Measurements from ENCODE around the gene SMIM11.

SMIM11 gene

GRCh38 chr21:34360488-34361241, 14.6 kb upstream of the SMIM11 start:
- no peak overlapping the region for H3K4me3 ChIP-seq (replicated peaks; ENCODE audit: low read depth, low read length)
- TF ChIP-seq CTCF (IDR thresholded peaks at IDR 0.05; ENCODE audit: low read depth, low read length, missing control alignments), result no peak
- DNase-seq (ENCODE audit: extremely low read depth, low read depth), result no peak

DNA sequence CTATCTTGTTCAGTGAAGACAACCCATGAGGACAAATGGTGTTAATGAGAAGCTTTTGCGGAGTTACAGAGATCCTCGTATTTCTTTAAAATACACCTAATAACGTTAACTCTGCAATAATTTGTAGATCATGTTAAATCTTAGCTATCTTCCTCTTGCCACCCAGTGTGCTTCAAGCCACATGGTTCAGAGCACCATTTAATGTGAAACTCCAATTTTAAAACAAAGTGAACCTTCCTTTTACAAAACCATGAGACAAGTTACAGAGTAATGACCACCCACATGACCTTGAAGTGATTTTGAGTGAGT, 13.2 kb upstream of the SMIM11 start:
- no peak overlapping the region for H3K4me3 ChIP-seq (replicated peaks; ENCODE audit: low read depth, low read length)
- no peak for DNase-seq (ENCODE audit: extremely low read depth, low read depth)
- no peak for TF ChIP-seq CTCF (IDR thresholded peaks at IDR 0.05; ENCODE audit: low read depth, low read length, missing control alignments)

DNA sequence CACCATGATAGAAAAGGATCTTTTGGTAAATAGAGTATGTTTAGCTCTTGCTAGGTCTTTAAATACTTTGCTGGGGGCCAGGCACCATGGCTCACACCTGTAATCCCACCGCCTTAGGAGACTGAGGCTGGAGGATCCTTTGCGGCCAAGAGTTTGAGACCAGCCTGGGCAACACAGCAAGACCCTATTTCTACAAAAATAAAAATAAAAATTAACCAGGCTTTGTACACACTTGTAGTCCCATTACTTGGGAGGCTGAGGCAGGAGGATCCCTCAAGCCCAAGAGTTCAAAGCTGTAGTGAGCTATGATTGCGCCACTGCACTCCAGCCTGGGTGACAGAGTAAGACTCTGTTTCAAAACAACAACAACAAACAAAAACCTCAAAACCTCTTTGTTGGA, 12.6 kb upstream of the SMIM11 start:
- no peak overlapping the region for H3K4me3 ChIP-seq (replicated peaks; ENCODE audit: low read depth, low read length)
- no peak for TF ChIP-seq CTCF (IDR thresholded peaks at IDR 0.05; ENCODE audit: low read depth, low read length, missing control alignments)
- no peak for DNase-seq (ENCODE audit: extremely low read depth, low read depth)

- no peak for TF ChIP-seq CTCF (IDR thresholded peaks at IDR 0.05; ENCODE audit: low read depth, low read length, missing control alignments)
- no peak within 1 kb of the TSS for H3K4me3 ChIP-seq (replicated peaks; ENCODE audit: low read depth, low read length)
- no peak for DNase-seq (ENCODE audit: extremely low read depth, low read depth)
These were observed 11.6 kb upstream of the SMIM11 start, which contains the start of gene KCNE2 for GRCh38 chr21:34363733-34364132. TSS of gene KCNE2 (plus strand) at chr21:34364006. CDS start at chr21:34370479, 6,473 bp downstream.

GRCh38 chr21:34364921-34365320, 10.4 kb upstream of the SMIM11 start:
- no peak overlapping the region for H3K4me3 ChIP-seq (replicated peaks; ENCODE audit: low read depth, low read length)
- TF ChIP-seq CTCF (IDR thresholded peaks at IDR 0.05; ENCODE audit: low read depth, low read length, missing control alignments), result no peak

DNA sequence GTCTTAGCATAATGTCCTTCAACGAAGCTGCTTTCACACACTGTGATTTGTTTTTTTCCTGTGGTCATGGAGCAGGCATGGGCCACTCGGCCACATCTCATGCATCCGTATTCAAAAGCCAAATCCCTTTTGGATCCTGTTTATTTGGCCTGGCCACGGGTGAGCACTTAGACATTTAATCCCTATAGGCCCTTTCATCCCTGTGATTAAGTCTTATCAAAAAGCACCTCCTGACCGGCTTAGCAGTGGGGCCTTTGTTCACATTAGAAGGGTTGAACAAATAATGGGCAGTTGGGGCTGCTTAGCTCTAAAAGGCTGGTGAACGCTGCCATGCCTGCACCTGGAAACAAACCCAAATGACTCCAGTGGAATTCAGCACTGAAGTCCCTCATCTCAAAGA, 9.5 kb upstream of the SMIM11 start:
- no peak overlapping the region for H3K4me3 ChIP-seq (replicated peaks; ENCODE audit: low read depth, low read length)
- no peak for DNase-seq (ENCODE audit: extremely low read depth, low read depth)
- TF ChIP-seq CTCF (IDR thresholded peaks at IDR 0.05; ENCODE audit: low read depth, low read length, missing control alignments), result no peak

More at GRCh38 chr21:34364921-34365320, 10.4 kb upstream of the SMIM11 start:
- DNase-seq (ENCODE audit: extremely low read depth, low read depth), result no peak

Data from HFF-Myc (cell line).